Endodermal cell (in vitro differentiated cells): ENCODE data around the gene SEC23B. TPM values are rescaled to one million over a fixed set of nuclear protein-coding genes. Genes with fewer than 3 reads are reported as not detected.

Experiments used
- DNase-seq: peaks from one replicate; pipeline ENCODE4 v3.0.0-alpha.2; 2017
- H3K27ac ChIP-seq: 2 replicates; pipeline ENCODE4 v1.5.1; 2013; ENCODE audit warnings: mild to moderate bottlenecking, low read depth, low read length, moderate library complexity
- H3K27me3 ChIP-seq: 2 replicates; pipeline ENCODE4 v1.6.1; 2013; ENCODE audit warnings: mild to moderate bottlenecking, low read length, moderate library complexity; ENCODE audit not compliant: insufficient read depth, control insufficient read depth, poor library complexity, severe bottlenecking
- H3K36me3 ChIP-seq: 2 replicates; pipeline ENCODE4 v1.7.0; 2013; ENCODE audit warnings: mild to moderate bottlenecking, low read length, moderate library complexity; ENCODE audit not compliant: control insufficient read depth, insufficient read depth
- H3K4me1 ChIP-seq: one replicate; pipeline ENCODE4 v1.7.0; 2013; ENCODE audit warnings: low read length; ENCODE audit not compliant: control insufficient read depth, insufficient read depth
- H3K4me3 ChIP-seq: 2 replicates; pipeline ENCODE4 v1.5.1; 2013; ENCODE audit warnings: mild to moderate bottlenecking, low read length, moderate library complexity
- H3K9ac ChIP-seq: 2 replicates; pipeline ENCODE4 v1.6.1; 2013; ENCODE audit warnings: mild to moderate bottlenecking, low read length, moderate library complexity; ENCODE audit not compliant: poor library complexity, severe bottlenecking; ENCODE audit errors: extremely low read depth
- H3K9me3 ChIP-seq: 2 replicates; pipeline ENCODE4 v1.6.1; 2013; ENCODE audit warnings: mild to moderate bottlenecking, low read length, moderate library complexity; ENCODE audit not compliant: control insufficient read depth
- H3K27ac Mint-ChIP-seq: 2 replicates; pipeline ENCODE4 v1.8.0; 2020; ENCODE audit warnings: mixed read lengths
- H3K27me3 Mint-ChIP-seq: 2 replicates; pipeline ENCODE4 v1.8.0; 2021; ENCODE audit warnings: mild to moderate bottlenecking, mixed read lengths; ENCODE audit not compliant: insufficient read depth
- H3K36me3 Mint-ChIP-seq: 2 replicates; pipeline ENCODE4 v1.8.0; 2020; ENCODE audit warnings: low read depth, mixed read lengths
- H3K4me1 Mint-ChIP-seq: 2 replicates; pipeline ENCODE4 v1.8.0; 2020; ENCODE audit warnings: mixed read lengths
- H3K4me3 Mint-ChIP-seq: 2 replicates; pipeline ENCODE4 v1.8.0; 2020; ENCODE audit warnings: mild to moderate bottlenecking, moderate library complexity, mixed read lengths
- H3K9me3 Mint-ChIP-seq: 2 replicates; pipeline ENCODE4 v1.8.0; 2020; ENCODE audit warnings: mild to moderate bottlenecking, mixed read lengths
- CTCF ChIP-seq: fragments of 200-600 bp; sonication (generic); conservative IDR thresholded peaks from 2 replicates; pipeline ENCODE4 v1.5.0; 2021; ENCODE audit warnings: antibody characterized with exemption, mild to moderate bottlenecking
- WGBS, 2 experiments: methylation state at CpG; one replicate each; pipeline versions ENCODE4 v1.1.5 to v1.1.7; 2013; ENCODE audit warnings: missing lambda C conversion rate in 2 of 2, mixed read lengths in 1 of 2; ENCODE audit not compliant: insufficient coverage in 1 of 2, insufficient read length in 1 of 2; 5-methylcytosine and 5-hydroxymethylcytosine counted together
- total RNA-seq, 2 donors: library from RNA; stranded (reverse); fragmentation: NEBNext Ultra II Directional in 1 of 2; extraction: Animal tissue kit (Norgen Biotek cat#: 25700) in 1 of 2; gene quantifications; 2 replicates in 1 of 2; 3 replicates in 1 of 2; pipeline ENCODE4 v1.2.1, GENCODE V29; 2021

The SEC23B gene
- total RNA-seq, 2 donors from 2014 or later, result 65.0 to 73.5 TPM

GRCh38 chr20:18527836-18528235 lies 20.1 kb downstream of the SEC23B start:
- Histone ChIP-seq H3K9me3 (no peaks in the 10 kb centered on the region), H3K9ac (no peak overlapping the region), H3K4me3 (no peak overlapping the region), H3K27ac (no peak overlapping the region), H3K27me3 (no peaks in the 10 kb centered on the region), H3K4me1 (no peaks in the 10 kb centered on the region), H3K36me3 (peaks cover 89% of the 10 kb centered on the region)
- H3K9me3 Mint-ChIP-seq, result no peaks in the 10 kb centered on the region
- H3K36me3 Mint-ChIP-seq, result peaks cover 78% of the 10 kb centered on the region
- H3K27me3 Mint-ChIP-seq, result no peaks in the 10 kb centered on the region
- no peak overlapping the region for H3K27ac Mint-ChIP-seq
- no peak overlapping the region for H3K4me3 Mint-ChIP-seq
- TF ChIP-seq CTCF, result no peak
- WGBS, 2 experiments, result 92 to 94% methylated on average over 2 of the region's 2 CpGs
- no peaks in the 10 kb centered on the region for H3K4me1 Mint-ChIP-seq
- DNase-seq, result no peak

- H3K36me3 ChIP-seq, result peaks cover 98% of the 10 kb centered on the region
- no peak overlapping the region for H3K4me3 ChIP-seq
- Mint-ChIP-seq H3K4me1 (no peaks in the 10 kb centered on the region), H3K27ac (no peak overlapping the region), H3K9me3 (no peaks in the 10 kb centered on the region), H3K4me3 (no peak overlapping the region), H3K36me3 (peaks cover 87% of the 10 kb centered on the region), H3K27me3 (no peaks in the 10 kb centered on the region)
- H3K9me3 ChIP-seq, result no peaks in the 10 kb centered on the region
- H3K4me1 ChIP-seq, result no peaks in the 10 kb centered on the region
- DNase-seq, result no peak
- H3K27ac ChIP-seq, result no peak overlapping the region
- no peak for TF ChIP-seq CTCF
- H3K9ac ChIP-seq, result no peak overlapping the region
- H3K27me3 ChIP-seq, result no peaks in the 10 kb centered on the region
Observed at GRCh38 chr20:18529041-18529440, 21.3 kb downstream of the SEC23B start.

- no peak overlapping the region for H3K4me3 ChIP-seq
- TF ChIP-seq CTCF, result no peak
- WGBS, 2 experiments, result 83 to 95% methylated on average over 2 to 6 of the region's 6 CpGs
- no peaks in the 10 kb centered on the region for H3K4me1 Mint-ChIP-seq
- no peak for DNase-seq
- no peaks in the 10 kb centered on the region for H3K4me1 ChIP-seq
- H3K27ac Mint-ChIP-seq, result no peak overlapping the region
- H3K27me3 ChIP-seq, result no peaks in the 10 kb centered on the region
- no peak overlapping the region for H3K4me3 Mint-ChIP-seq
- H3K27me3 Mint-ChIP-seq, result no peaks in the 10 kb centered on the region
- H3K9me3 ChIP-seq, result no peaks in the 10 kb centered on the region
- no peak overlapping the region for H3K27ac ChIP-seq
- H3K36me3 Mint-ChIP-seq, result peaks cover 94% of the 10 kb centered on the region
- H3K9ac ChIP-seq, result no peak overlapping the region
- no peaks in the 10 kb centered on the region for H3K9me3 Mint-ChIP-seq
- H3K36me3 ChIP-seq, result peaks cover 89% of the 10 kb centered on the region
Observed at GRCh38 chr20:18532626-18533025, 24.9 kb downstream of the SEC23B start.
